HEK293 (cell line): ENCODE data around the gene SSTR5.

ENCODE experiments used
- GLIS1 ChIP-seq: fragments of 450-650 bp; formaldehyde crosslinking; IDR thresholded peaks from 2 replicates; pipeline ENCODE4 v1.5.1; 2016; ENCODE audit warnings: missing biosample characterization, missing genetic modification characterization
- HOXC10 ChIP-seq: sonication (generic); formaldehyde crosslinking; IDR thresholded peaks from 2 replicates; pipeline ENCODE4 v1.8.1; 2023; ENCODE audit warnings: mild to moderate bottlenecking, missing genetic modification reagents
- KLF1 ChIP-seq: fragments of 450-650 bp; formaldehyde crosslinking; IDR thresholded peaks from 2 replicates; pipeline ENCODE4 v1.5.1; 2016; ENCODE audit warnings: missing biosample characterization, missing genetic modification characterization
- PRDM10 ChIP-seq: fragments of 450-650 bp; formaldehyde crosslinking; IDR thresholded peaks from 2 replicates; pipeline ENCODE4 v1.5.1; 2016; ENCODE audit warnings: missing biosample characterization, missing genetic modification characterization
- SP2 ChIP-seq: fragments of 450-650 bp; formaldehyde crosslinking; IDR thresholded peaks from 2 replicates; pipeline ENCODE4 v1.5.1; 2016; ENCODE audit warnings: missing biosample characterization, missing genetic modification characterization
- ZBTB20 ChIP-seq: fragments of 450-650 bp; formaldehyde crosslinking; IDR thresholded peaks from 2 replicates; pipeline ENCODE4 v1.5.1; 2016; ENCODE audit warnings: missing biosample characterization, missing genetic modification characterization
- ZBTB6 ChIP-seq: fragments of 450-650 bp; formaldehyde crosslinking; IDR thresholded peaks from 2 replicates; pipeline ENCODE4 v1.5.1; 2017; ENCODE audit warnings: missing biosample characterization, missing genetic modification characterization
- ZFP37 ChIP-seq: fragments of 450-650 bp; formaldehyde crosslinking; IDR thresholded peaks from 2 replicates; pipeline ENCODE4 v1.5.1; 2016; ENCODE audit warnings: missing biosample characterization, missing genetic modification characterization
- ZFP69B ChIP-seq: fragments of 450-650 bp; formaldehyde crosslinking; IDR thresholded peaks from 2 replicates; pipeline ENCODE4 v1.5.1; 2016; ENCODE audit warnings: missing biosample characterization, missing genetic modification characterization
- ZNF169 ChIP-seq: fragments of 450-650 bp; formaldehyde crosslinking; IDR thresholded peaks from 2 replicates; pipeline ENCODE4 v1.5.1; 2016; ENCODE audit warnings: missing biosample characterization, missing genetic modification characterization
- ZNF223 ChIP-seq: fragments of 450-650 bp; formaldehyde crosslinking; IDR thresholded peaks from 2 replicates; pipeline ENCODE4 v1.5.1; 2016; ENCODE audit warnings: missing biosample characterization, missing genetic modification characterization
- ZNF311 ChIP-seq: fragments of 450-650 bp; formaldehyde crosslinking; IDR thresholded peaks from 2 replicates; pipeline ENCODE4 v1.5.1; 2017; ENCODE audit warnings: missing biosample characterization, missing genetic modification characterization, borderline replicate concordance
- ZNF404 ChIP-seq: fragments of 450-650 bp; formaldehyde crosslinking; IDR thresholded peaks from 2 replicates; pipeline ENCODE4 v1.5.1; 2017; ENCODE audit warnings: missing biosample characterization, missing genetic modification characterization
- ZNF558 ChIP-seq: fragments of 450-650 bp; formaldehyde crosslinking; IDR thresholded peaks from 2 replicates; pipeline ENCODE4 v1.5.1; 2016; ENCODE audit warnings: missing biosample characterization, missing genetic modification characterization
- ZNF561 ChIP-seq: fragments of 450-650 bp; IDR thresholded peaks from 2 replicates; pipeline ENCODE4 v1.5.1; 2018; ENCODE audit warnings: missing biosample characterization, missing genetic modification characterization, borderline replicate concordance
- ZNF571 ChIP-seq: fragments of 450-650 bp; formaldehyde crosslinking; IDR thresholded peaks from 2 replicates; pipeline ENCODE4 v1.5.0; 2017; ENCODE audit warnings: missing biosample characterization, missing genetic modification characterization
- ZNF670 ChIP-seq: fragments of 450-650 bp; formaldehyde crosslinking; IDR thresholded peaks from 2 replicates; pipeline ENCODE4 v1.5.1; 2016; ENCODE audit warnings: missing biosample characterization, missing genetic modification characterization, low read depth
- ZNF677 ChIP-seq: fragments of 450-650 bp; IDR thresholded peaks from 2 replicates; pipeline ENCODE4 v1.5.0; 2018; ENCODE audit warnings: missing biosample characterization, mild to moderate bottlenecking, missing genetic modification characterization, moderate library complexity
- ZNF704 ChIP-seq: fragments of 450-650 bp; formaldehyde crosslinking; IDR thresholded peaks from 2 replicates; pipeline ENCODE4 v1.5.1; 2016; ENCODE audit warnings: missing biosample characterization, missing genetic modification characterization
- ZNF785 ChIP-seq: fragments of 450-650 bp; formaldehyde crosslinking; IDR thresholded peaks from 2 replicates; pipeline ENCODE4 v1.5.1; 2016; ENCODE audit warnings: missing biosample characterization, missing genetic modification characterization
- TF ChIP-seq, protein P1 (sequence below): fragments of 450-650 bp; formaldehyde crosslinking; IDR thresholded peaks from 2 replicates; pipeline ENCODE4 v1.5.1; 2016; ENCODE audit warnings: missing biosample characterization, missing genetic modification characterization, borderline replicate concordance
- TF ChIP-seq, protein P2 (sequence below): sonication (generic); formaldehyde crosslinking; IDR thresholded peaks from 2 replicates; pipeline ENCODE4 v1.8.1; 2022; ENCODE audit warnings: mild to moderate bottlenecking, moderate library complexity, missing genetic modification reagents
- TF ChIP-seq, protein P3 (sequence below): fragments of 450-650 bp; formaldehyde crosslinking; IDR thresholded peaks from 2 replicates; pipeline ENCODE4 v1.5.1; 2016; ENCODE audit warnings: missing biosample characterization, missing genetic modification characterization
- TF ChIP-seq, protein P4 (sequence below): fragments of 450-650 bp; formaldehyde crosslinking; IDR thresholded peaks from 2 replicates; pipeline ENCODE4 v1.5.1; 2016; ENCODE audit warnings: missing biosample characterization, missing genetic modification characterization

Gene SSTR5

GRCh38 chr16:1078579-1079021 is 6.1 kb downstream of the SSTR5 start (continued):
- TF ChIP-seq, protein P1, sequence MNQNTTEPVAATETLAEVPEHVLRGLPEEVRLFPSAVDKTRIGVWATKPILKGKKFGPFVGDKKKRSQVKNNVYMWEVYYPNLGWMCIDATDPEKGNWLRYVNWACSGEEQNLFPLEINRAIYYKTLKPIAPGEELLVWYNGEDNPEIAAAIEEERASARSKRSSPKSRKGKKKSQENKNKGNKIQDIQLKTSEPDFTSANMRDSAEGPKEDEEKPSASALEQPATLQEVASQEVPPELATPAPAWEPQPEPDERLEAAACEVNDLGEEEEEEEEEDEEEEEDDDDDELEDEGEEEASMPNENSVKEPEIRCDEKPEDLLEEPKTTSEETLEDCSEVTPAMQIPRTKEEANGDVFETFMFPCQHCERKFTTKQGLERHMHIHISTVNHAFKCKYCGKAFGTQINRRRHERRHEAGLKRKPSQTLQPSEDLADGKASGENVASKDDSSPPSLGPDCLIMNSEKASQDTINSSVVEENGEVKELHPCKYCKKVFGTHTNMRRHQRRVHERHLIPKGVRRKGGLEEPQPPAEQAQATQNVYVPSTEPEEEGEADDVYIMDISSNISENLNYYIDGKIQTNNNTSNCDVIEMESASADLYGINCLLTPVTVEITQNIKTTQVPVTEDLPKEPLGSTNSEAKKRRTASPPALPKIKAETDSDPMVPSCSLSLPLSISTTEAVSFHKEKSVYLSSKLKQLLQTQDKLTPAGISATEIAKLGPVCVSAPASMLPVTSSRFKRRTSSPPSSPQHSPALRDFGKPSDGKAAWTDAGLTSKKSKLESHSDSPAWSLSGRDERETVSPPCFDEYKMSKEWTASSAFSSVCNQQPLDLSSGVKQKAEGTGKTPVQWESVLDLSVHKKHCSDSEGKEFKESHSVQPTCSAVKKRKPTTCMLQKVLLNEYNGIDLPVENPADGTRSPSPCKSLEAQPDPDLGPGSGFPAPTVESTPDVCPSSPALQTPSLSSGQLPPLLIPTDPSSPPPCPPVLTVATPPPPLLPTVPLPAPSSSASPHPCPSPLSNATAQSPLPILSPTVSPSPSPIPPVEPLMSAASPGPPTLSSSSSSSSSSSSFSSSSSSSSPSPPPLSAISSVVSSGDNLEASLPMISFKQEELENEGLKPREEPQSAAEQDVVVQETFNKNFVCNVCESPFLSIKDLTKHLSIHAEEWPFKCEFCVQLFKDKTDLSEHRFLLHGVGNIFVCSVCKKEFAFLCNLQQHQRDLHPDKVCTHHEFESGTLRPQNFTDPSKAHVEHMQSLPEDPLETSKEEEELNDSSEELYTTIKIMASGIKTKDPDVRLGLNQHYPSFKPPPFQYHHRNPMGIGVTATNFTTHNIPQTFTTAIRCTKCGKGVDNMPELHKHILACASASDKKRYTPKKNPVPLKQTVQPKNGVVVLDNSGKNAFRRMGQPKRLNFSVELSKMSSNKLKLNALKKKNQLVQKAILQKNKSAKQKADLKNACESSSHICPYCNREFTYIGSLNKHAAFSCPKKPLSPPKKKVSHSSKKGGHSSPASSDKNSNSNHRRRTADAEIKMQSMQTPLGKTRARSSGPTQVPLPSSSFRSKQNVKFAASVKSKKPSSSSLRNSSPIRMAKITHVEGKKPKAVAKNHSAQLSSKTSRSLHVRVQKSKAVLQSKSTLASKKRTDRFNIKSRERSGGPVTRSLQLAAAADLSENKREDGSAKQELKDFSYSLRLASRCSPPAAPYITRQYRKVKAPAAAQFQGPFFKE (tag by site-specific recombination), result no peak
- TF ChIP-seq PRDM10 (tag by site-specific recombination) (peak; percentile 12; the same call in 1 of the 2 replicates), ZNF571 (no peak), ZNF561 (0 out of 2 replicates have a peak, but pooled peaks have one; percentile 47), ZBTB6 (tag by site-specific recombination) (no peak), ZNF311 (tag by site-specific recombination) (no peak), KLF1 (tag by site-specific recombination) (peak; percentile 82), ZNF169 (tag by site-specific recombination) (no peak), ZNF677 (tag by site-specific recombination) (no peak), ZBTB20 (peak; percentile 95), SP2 (tag by site-specific recombination) (peak; percentile 31; the same call in 1 of the 2 replicates), ZFP37 (no peak), ZNF404 (tag by site-specific recombination) (no peak), ZNF223 (tag by site-specific recombination) (no peak), ZNF785 (tag by site-specific recombination) (no peak), ZNF558 (tag by site-specific recombination) (no peak), GLIS1 (peak; percentile 78), ZFP69B (peak; percentile 95), ZNF670 (no peak), ZNF704 (no peak), HOXC10 (CRISPR knock-in tag) (no peak)
- TF ChIP-seq, protein P2, sequence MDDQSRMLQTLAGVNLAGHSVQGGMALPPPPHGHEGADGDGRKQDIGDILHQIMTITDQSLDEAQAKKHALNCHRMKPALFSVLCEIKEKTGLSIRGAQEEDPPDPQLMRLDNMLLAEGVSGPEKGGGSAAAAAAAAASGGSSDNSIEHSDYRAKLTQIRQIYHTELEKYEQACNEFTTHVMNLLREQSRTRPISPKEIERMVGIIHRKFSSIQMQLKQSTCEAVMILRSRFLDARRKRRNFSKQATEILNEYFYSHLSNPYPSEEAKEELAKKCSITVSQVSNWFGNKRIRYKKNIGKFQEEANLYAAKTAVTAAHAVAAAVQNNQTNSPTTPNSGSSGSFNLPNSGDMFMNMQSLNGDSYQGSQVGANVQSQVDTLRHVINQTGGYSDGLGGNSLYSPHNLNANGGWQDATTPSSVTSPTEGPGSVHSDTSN (CRISPR knock-in tag), result 0 out of 2 replicates have a peak, but pooled peaks have one; percentile 16
- TF ChIP-seq, protein P3, sequence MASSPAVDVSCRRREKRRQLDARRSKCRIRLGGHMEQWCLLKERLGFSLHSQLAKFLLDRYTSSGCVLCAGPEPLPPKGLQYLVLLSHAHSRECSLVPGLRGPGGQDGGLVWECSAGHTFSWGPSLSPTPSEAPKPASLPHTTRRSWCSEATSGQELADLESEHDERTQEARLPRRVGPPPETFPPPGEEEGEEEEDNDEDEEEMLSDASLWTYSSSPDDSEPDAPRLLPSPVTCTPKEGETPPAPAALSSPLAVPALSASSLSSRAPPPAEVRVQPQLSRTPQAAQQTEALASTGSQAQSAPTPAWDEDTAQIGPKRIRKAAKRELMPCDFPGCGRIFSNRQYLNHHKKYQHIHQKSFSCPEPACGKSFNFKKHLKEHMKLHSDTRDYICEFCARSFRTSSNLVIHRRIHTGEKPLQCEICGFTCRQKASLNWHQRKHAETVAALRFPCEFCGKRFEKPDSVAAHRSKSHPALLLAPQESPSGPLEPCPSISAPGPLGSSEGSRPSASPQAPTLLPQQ (tag by site-specific recombination), result peak; percentile 95
- TF ChIP-seq, protein P4, sequence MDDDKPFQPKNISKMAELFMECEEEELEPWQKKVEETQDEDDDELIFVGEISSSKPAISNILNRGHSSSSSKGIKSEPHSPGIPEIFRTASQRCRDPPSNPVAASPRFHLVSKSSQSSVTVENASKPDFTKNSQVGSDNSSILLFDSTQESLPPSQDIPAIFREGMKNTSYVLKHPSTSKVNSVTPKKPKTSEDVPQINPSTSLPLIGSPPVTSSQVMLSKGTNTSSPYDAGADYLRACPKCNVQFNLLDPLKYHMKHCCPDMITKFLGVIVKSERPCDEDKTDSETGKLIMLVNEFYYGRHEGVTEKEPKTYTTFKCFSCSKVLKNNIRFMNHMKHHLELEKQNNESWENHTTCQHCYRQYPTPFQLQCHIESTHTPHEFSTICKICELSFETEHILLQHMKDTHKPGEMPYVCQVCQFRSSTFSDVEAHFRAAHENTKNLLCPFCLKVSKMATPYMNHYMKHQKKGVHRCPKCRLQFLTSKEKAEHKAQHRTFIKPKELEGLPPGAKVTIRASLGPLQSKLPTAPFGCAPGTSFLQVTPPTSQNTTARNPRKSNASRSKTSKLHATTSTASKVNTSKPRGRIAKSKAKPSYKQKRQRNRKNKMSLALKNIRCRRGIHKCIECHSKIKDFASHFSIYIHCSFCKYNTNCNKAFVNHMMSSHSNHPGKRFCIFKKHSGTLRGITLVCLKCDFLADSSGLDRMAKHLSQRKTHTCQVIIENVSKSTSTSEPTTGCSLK (tag by site-specific recombination), result no peak
